ENCODE results near the gene MYRIP. TPM values are rescaled to one million over a fixed set of nuclear protein-coding genes. Genes with fewer than 3 reads are reported as not detected.

Gene MYRIP
- total RNA-seq, 2 donors from 2014 or later: 6.3 to 8.7 TPM

DNA sequence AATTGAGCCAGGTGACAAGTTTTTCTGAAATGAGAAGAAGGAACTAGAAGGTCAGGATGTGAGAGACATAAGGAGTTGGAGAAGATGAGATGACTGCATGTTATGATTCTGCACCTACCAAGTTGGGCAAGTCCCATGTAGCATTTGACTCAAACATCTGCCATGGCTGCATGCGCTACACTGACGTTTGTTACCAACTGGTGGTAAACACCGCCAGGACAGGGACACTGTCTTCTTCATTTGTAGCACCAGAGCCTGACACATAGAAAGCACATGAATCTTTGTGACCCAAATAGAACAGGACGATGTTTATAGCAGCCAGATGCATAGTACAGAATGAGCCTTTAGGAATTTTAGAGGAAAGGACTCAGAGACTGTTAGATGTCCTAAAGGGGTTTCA lies 236.7 kb downstream of the MYRIP start:
- no peaks in the 10 kb centered on the region for H3K9me3 ChIP-seq
- no peak for DNase-seq
- no peak overlapping the region for H3K4me3 ChIP-seq
- no peak overlapping the region for H3K9ac ChIP-seq (ENCODE audit: low read depth in 2 of 2, low read length in 2 of 2)
- no peaks in the 10 kb centered on the region for H3K36me3 ChIP-seq
- intact Hi-C loops (cut with DNase I): no loop called here
- no peaks in the 10 kb centered on the region for H3K4me1 ChIP-seq
- H3K27me3 ChIP-seq: no peaks in the 10 kb centered on the region
- H3K27ac ChIP-seq: no peak overlapping the region
- TF ChIP-seq, protein P1, sequence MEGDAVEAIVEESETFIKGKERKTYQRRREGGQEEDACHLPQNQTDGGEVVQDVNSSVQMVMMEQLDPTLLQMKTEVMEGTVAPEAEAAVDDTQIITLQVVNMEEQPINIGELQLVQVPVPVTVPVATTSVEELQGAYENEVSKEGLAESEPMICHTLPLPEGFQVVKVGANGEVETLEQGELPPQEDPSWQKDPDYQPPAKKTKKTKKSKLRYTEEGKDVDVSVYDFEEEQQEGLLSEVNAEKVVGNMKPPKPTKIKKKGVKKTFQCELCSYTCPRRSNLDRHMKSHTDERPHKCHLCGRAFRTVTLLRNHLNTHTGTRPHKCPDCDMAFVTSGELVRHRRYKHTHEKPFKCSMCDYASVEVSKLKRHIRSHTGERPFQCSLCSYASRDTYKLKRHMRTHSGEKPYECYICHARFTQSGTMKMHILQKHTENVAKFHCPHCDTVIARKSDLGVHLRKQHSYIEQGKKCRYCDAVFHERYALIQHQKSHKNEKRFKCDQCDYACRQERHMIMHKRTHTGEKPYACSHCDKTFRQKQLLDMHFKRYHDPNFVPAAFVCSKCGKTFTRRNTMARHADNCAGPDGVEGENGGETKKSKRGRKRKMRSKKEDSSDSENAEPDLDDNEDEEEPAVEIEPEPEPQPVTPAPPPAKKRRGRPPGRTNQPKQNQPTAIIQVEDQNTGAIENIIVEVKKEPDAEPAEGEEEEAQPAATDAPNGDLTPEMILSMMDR (IDR thresholded peaks at IDR 0.05): no peak

GRCh38 chr3:40047406-40047805 lies 238.0 kb downstream of the MYRIP start:
- Histone ChIP-seq H3K27me3 (no peaks in the 10 kb centered on the region), H3K9ac (ENCODE audit: low read depth in 2 of 2, low read length in 2 of 2) (no peak overlapping the region)

DNA sequence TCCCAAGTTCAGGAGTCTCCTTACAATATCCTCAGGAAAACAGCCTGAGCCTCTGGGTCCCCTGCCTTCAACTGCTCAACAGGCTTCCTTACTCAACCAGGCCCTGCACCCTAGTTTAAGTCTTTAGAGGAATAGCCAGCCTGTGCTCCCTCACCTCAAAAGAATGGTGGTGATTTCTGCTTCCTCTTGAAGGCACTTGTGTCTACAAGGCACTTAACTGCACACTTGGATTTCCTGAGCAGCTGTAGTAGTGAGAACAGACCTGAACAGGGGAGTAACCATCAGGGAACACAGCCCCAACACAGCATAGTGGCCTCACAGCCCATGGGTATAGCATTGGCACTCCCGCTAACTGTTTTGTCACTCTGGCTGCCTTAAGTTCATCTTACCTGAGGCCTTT lies 244.3 kb downstream of the MYRIP start:
- no peaks in the 10 kb centered on the region for H3K27me3 ChIP-seq
- H3K9me3 ChIP-seq: no peaks in the 10 kb centered on the region
- no peaks in the 10 kb centered on the region for H3K4me1 ChIP-seq
- TF ChIP-seq, protein P1 (IDR thresholded peaks at IDR 0.05): no peak
- H3K36me3 ChIP-seq: no peaks in the 10 kb centered on the region
- H3K4me3 ChIP-seq: no peak overlapping the region
- DNase-seq: no peak
- intact Hi-C loops (cut with DNase I): no loop called here
- H3K27ac ChIP-seq: no peak overlapping the region
- no peak overlapping the region for H3K9ac ChIP-seq (ENCODE audit: low read depth in 2 of 2, low read length in 2 of 2)

More at GRCh38 chr3:40047406-40047805, 238.0 kb downstream of the MYRIP start:
- no peaks in the 10 kb centered on the region for H3K4me1 ChIP-seq
- H3K27ac ChIP-seq: no peak overlapping the region
- no peak for DNase-seq
- intact Hi-C loops (cut with DNase I): no loop called here
- TF ChIP-seq, protein P1 (IDR thresholded peaks at IDR 0.05): no peak
- no peak overlapping the region for H3K4me3 ChIP-seq
- H3K36me3 ChIP-seq: no peaks in the 10 kb centered on the region
- no peaks in the 10 kb centered on the region for H3K9me3 ChIP-seq

GRCh38 chr3:40054568-40055222 lies 245.3 kb downstream of the MYRIP start:
- H3K9me3 ChIP-seq: no peaks in the 10 kb centered on the region
- H3K27ac ChIP-seq: no peak overlapping the region
- H3K36me3 ChIP-seq: no peaks in the 10 kb centered on the region
- no peak overlapping the region for H3K4me3 ChIP-seq
- intact Hi-C loops (cut with DNase I): no loop called here
- no peaks in the 10 kb centered on the region for H3K27me3 ChIP-seq
- TF ChIP-seq, protein P1 (IDR thresholded peaks at IDR 0.05): no peak
- H3K9ac ChIP-seq (ENCODE audit: low read depth in 2 of 2, low read length in 2 of 2): no peak overlapping the region
- H3K4me1 ChIP-seq: no peaks in the 10 kb centered on the region
- no peak for DNase-seq

GRCh38 chr3:40055361-40055760 lies 246.0 kb downstream of the MYRIP start:
- Histone ChIP-seq H3K27ac (no peak overlapping the region), H3K36me3 (no peaks in the 10 kb centered on the region), H3K4me3 (no peak overlapping the region), H3K9ac (ENCODE audit: low read depth in 2 of 2, low read length in 2 of 2) (no peak overlapping the region), H3K4me1 (no peaks in the 10 kb centered on the region), H3K9me3 (no peaks in the 10 kb centered on the region), H3K27me3 (no peaks in the 10 kb centered on the region)
- intact Hi-C loops (cut with DNase I): no loop called here
- TF ChIP-seq, protein P1 (IDR thresholded peaks at IDR 0.05): no peak
- DNase-seq: no peak
